ENCODE data around the gene CLIP4.

DNA sequence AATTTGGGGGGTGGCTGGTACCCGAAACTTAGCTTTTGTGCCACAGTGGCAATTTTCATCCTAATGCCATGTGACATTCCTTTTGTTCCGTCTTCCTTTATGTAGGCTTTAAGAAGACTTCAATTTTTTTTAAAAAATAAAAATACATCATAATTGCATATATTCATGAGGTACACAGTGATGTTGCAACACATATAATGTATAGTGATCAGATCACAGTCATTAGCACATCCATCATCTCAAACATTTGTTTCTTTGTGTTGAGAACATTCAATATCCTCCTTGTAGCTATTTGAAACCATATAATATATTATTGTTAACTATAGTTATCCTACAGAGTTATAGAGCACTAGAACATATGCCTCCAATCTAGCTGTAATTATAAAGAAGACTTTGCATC is 6.0 kb upstream of the CLIP4 start:
- TF ChIP-seq, protein P1, sequence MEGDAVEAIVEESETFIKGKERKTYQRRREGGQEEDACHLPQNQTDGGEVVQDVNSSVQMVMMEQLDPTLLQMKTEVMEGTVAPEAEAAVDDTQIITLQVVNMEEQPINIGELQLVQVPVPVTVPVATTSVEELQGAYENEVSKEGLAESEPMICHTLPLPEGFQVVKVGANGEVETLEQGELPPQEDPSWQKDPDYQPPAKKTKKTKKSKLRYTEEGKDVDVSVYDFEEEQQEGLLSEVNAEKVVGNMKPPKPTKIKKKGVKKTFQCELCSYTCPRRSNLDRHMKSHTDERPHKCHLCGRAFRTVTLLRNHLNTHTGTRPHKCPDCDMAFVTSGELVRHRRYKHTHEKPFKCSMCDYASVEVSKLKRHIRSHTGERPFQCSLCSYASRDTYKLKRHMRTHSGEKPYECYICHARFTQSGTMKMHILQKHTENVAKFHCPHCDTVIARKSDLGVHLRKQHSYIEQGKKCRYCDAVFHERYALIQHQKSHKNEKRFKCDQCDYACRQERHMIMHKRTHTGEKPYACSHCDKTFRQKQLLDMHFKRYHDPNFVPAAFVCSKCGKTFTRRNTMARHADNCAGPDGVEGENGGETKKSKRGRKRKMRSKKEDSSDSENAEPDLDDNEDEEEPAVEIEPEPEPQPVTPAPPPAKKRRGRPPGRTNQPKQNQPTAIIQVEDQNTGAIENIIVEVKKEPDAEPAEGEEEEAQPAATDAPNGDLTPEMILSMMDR (conservative IDR thresholded peaks at IDR 0.05; ENCODE audit: low read depth in 2 of 2) = no peak
- no peak for TF ChIP-seq POLR2AphosphoS5 (IDR thresholded peaks at IDR 0.05; ENCODE audit: low read depth)
- no peak for TF ChIP-seq ZNF114 (CRISPR knock-in tag; IDR thresholded peaks at IDR 0.05)
- no peak for TF ChIP-seq EZH2 (IDR thresholded peaks at IDR 0.05; ENCODE audit: low read depth, unreplicated experiment)
- no peak for TF ChIP-seq EZH2phosphoT487 (IDR thresholded peaks at IDR 0.05; ENCODE audit: unreplicated experiment)
- TF ChIP-seq JUNB (IDR thresholded peaks at IDR 0.05; ENCODE audit: unreplicated experiment) = no peak
- TF ChIP-seq, protein P2, sequence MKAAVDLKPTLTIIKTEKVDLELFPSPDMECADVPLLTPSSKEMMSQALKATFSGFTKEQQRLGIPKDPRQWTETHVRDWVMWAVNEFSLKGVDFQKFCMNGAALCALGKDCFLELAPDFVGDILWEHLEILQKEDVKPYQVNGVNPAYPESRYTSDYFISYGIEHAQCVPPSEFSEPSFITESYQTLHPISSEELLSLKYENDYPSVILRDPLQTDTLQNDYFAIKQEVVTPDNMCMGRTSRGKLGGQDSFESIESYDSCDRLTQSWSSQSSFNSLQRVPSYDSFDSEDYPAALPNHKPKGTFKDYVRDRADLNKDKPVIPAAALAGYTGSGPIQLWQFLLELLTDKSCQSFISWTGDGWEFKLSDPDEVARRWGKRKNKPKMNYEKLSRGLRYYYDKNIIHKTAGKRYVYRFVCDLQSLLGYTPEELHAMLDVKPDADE (IDR thresholded peaks at IDR 0.05) = no peak
- TF ChIP-seq, protein P3, sequence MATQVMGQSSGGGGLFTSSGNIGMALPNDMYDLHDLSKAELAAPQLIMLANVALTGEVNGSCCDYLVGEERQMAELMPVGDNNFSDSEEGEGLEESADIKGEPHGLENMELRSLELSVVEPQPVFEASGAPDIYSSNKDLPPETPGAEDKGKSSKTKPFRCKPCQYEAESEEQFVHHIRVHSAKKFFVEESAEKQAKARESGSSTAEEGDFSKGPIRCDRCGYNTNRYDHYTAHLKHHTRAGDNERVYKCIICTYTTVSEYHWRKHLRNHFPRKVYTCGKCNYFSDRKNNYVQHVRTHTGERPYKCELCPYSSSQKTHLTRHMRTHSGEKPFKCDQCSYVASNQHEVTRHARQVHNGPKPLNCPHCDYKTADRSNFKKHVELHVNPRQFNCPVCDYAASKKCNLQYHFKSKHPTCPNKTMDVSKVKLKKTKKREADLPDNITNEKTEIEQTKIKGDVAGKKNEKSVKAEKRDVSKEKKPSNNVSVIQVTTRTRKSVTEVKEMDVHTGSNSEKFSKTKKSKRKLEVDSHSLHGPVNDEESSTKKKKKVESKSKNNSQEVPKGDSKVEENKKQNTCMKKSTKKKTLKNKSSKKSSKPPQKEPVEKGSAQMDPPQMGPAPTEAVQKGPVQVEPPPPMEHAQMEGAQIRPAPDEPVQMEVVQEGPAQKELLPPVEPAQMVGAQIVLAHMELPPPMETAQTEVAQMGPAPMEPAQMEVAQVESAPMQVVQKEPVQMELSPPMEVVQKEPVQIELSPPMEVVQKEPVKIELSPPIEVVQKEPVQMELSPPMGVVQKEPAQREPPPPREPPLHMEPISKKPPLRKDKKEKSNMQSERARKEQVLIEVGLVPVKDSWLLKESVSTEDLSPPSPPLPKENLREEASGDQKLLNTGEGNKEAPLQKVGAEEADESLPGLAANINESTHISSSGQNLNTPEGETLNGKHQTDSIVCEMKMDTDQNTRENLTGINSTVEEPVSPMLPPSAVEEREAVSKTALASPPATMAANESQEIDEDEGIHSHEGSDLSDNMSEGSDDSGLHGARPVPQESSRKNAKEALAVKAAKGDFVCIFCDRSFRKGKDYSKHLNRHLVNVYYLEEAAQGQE (IDR thresholded peaks at IDR 0.05; ENCODE audit: unreplicated experiment) = no peak
- TF ChIP-seq ZNF331 (CRISPR knock-in tag; IDR thresholded peaks at IDR 0.05; ENCODE audit: low read depth) = no peak
- no peak for TF ChIP-seq CREB1 (CRISPR knock-in tag; IDR thresholded peaks at IDR 0.05; ENCODE audit: low read depth)
- TF ChIP-seq STAT1 (IDR thresholded peaks at IDR 0.05; ENCODE audit: unreplicated experiment) = no peak
- TF ChIP-seq NANOG (IDR thresholded peaks at IDR 0.05; ENCODE audit: borderline replicate concordance) = no peak
